ENCODE results near the gene SDSL.

DNA sequence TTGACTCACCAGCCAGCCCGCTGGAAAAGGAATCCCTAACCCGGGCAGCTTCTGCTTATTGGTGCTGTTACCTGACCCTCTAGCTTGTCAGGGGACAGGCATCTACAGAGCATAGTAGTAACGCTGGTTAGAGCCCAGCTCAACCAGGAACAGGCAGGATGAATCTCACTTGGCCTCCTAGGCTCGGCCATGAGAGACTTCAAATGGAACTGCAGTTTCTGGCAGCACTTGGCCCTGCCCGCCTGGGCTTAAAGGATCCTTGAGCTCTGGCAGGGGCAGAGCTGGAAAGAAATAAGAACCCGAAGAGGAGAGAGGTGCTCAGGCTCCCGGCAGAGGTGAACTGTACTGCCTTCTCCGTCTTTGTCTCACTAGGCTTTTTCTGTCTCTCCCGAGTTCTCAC is 51.8 kb downstream of the SDSL start:
- no peak for TF ChIP-seq POLR2A (IDR thresholded peaks at IDR 0.05)
- TF ChIP-seq, protein P1, sequence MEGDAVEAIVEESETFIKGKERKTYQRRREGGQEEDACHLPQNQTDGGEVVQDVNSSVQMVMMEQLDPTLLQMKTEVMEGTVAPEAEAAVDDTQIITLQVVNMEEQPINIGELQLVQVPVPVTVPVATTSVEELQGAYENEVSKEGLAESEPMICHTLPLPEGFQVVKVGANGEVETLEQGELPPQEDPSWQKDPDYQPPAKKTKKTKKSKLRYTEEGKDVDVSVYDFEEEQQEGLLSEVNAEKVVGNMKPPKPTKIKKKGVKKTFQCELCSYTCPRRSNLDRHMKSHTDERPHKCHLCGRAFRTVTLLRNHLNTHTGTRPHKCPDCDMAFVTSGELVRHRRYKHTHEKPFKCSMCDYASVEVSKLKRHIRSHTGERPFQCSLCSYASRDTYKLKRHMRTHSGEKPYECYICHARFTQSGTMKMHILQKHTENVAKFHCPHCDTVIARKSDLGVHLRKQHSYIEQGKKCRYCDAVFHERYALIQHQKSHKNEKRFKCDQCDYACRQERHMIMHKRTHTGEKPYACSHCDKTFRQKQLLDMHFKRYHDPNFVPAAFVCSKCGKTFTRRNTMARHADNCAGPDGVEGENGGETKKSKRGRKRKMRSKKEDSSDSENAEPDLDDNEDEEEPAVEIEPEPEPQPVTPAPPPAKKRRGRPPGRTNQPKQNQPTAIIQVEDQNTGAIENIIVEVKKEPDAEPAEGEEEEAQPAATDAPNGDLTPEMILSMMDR (IDR thresholded peaks at IDR 0.05), result no peak

Data from body of pancreas (tissue), 4 donors.